Activated B cell treated with CpG ODN at 0.5 μM for 24 hours (primary cell): Measurements from ENCODE around the gene ITM2C. TPM values are rescaled to one million over a fixed set of nuclear protein-coding genes. Genes with fewer than 3 reads are reported as not detected.

Experiments used
- ATAC-seq: fragments of 200-7000 bp; cut with Tn5 transposase; one replicate; pipeline ENCODE4 v1.10.0; 2021; ENCODE audit warnings: low read depth, mild to moderate bottlenecking, moderate library complexity
- CTCF ChIA-PET: fragments of 350-600 bp; sonication (Branson Sonifier 250); formaldehyde crosslinking; loops from one replicate; lab custom pipeline; 2021; ENCODE audit warnings: antibody characterized with exemption; lab: Charles Lee
- POLR2A ChIA-PET: fragments of 350-600 bp; sonication (Branson Sonifier 250); formaldehyde crosslinking; loops from one replicate; lab custom pipeline; 2021; ENCODE audit warnings: antibody characterized with exemption; lab: Charles Lee
- DNase-seq: peaks from one replicate; pipeline ENCODE4 v3.0.0; 2022
- H3K27ac Mint-ChIP-seq: one replicate; pipeline ENCODE4 v1.8.0; 2020; ENCODE audit warnings: mixed read lengths
- H3K27me3 Mint-ChIP-seq: one replicate; pipeline ENCODE4 v1.8.0; 2021; ENCODE audit warnings: mixed read lengths
- H3K36me3 Mint-ChIP-seq: one replicate; pipeline ENCODE4 v1.8.0; 2021; ENCODE audit warnings: low read depth, mixed read lengths
- H3K4me1 Mint-ChIP-seq: one replicate; pipeline ENCODE4 v1.8.0; 2021; ENCODE audit warnings: mixed read lengths
- H3K4me3 Mint-ChIP-seq: one replicate; pipeline ENCODE4 v1.8.0; 2020; ENCODE audit warnings: mild to moderate bottlenecking, mixed read lengths
- H3K9me3 Mint-ChIP-seq: one replicate; pipeline ENCODE4 v1.8.0; 2020; ENCODE audit warnings: mixed read lengths
- CTCF ChIP-seq: fragments of 200-600 bp; IDR thresholded peaks from one replicate; pipeline ENCODE4 v1.8.0; 2022; ENCODE audit warnings: antibody characterized with exemption, mild to moderate bottlenecking
- intact Hi-C: fragments of 100-400 bp; cut with micrococcal nuclease; formaldehyde crosslinking; loops from one replicate; pipeline ENCODE4 v1.15.1; 2024
- total RNA-seq: library from RNA; stranded (reverse); gene quantifications from 2 replicates; pipeline ENCODE4 v1.2.3, GENCODE V29; 2022

Gene ITM2C
- total RNA-seq, 1 donor from 2014 or later: 102 TPM

GRCh38 chr2:230821261-230821990, 43.3 kb upstream of the ITM2C start:
- Mint-ChIP-seq H3K36me3 (peaks cover 50% of the 10 kb centered on the region), H3K4me3 (no peak overlapping the region), H3K9me3 (no peaks in the 10 kb centered on the region), H3K4me1 (peaks cover 5% of the 10 kb centered on the region), H3K27ac (no peak overlapping the region), H3K27me3 (peaks cover 12% of the 10 kb centered on the region)
- ChIA-PET CTCF (interaction anchor here (1.0 to 10.6 kb wide), 2 partner anchors 9 to 165 kb away, joined by 4 to 150 read pairs; no protein-coding TSS in a partner anchor), POLR2A (no interaction called here)
- DNase-seq: no peak
- no peak for ATAC-seq
- no peak for TF ChIP-seq CTCF
- intact Hi-C loops: no loop called here

- CTCF ChIA-PET: interaction anchor here (1.0 to 10.6 kb wide), 2 partner anchors 10 to 165 kb away, joined by 4 to 150 read pairs; no protein-coding TSS in a partner anchor
- peaks cover 44% of the 10 kb centered on the region for H3K36me3 Mint-ChIP-seq
- peaks cover 5% of the 10 kb centered on the region for H3K4me1 Mint-ChIP-seq
- peaks cover 19% of the 10 kb centered on the region for H3K27me3 Mint-ChIP-seq
- POLR2A ChIA-PET: no interaction called here
- TF ChIP-seq CTCF: no peak
- DNase-seq (no peak), ATAC-seq (no peak)
- no peaks in the 10 kb centered on the region for H3K9me3 Mint-ChIP-seq
- H3K27ac Mint-ChIP-seq: no peak overlapping the region
- intact Hi-C loops: no loop called here
- no peak overlapping the region for H3K4me3 Mint-ChIP-seq
Measured at GRCh38 chr2:230821991-230822520, 42.7 kb upstream of the ITM2C start.

GRCh38 chr2:230823264-230823964, 41.3 kb upstream of the ITM2C start:
- Mint-ChIP-seq H3K36me3 (peaks cover 31% of the 10 kb centered on the region), H3K27ac (no peak overlapping the region), H3K4me1 (peaks cover 7% of the 10 kb centered on the region), H3K27me3 (peaks cover 26% of the 10 kb centered on the region), H3K9me3 (no peaks in the 10 kb centered on the region), H3K4me3 (no peak overlapping the region)
- CTCF ChIA-PET: interaction anchor here (0.9 to 10.6 kb wide), 12 partner anchors 17 to 775 kb away, joined by 3 to 150 read pairs (median 4); no protein-coding TSS in a partner anchor
- intact Hi-C loops: no loop called here
- DNase-seq (no peak), ATAC-seq (no peak)
- POLR2A ChIA-PET: interaction anchor here (0.5 kb wide), 1 partner anchor 12 kb away, joined by 9 read pairs; no protein-coding TSS in a partner anchor
- TF ChIP-seq CTCF: no peak

- Mint-ChIP-seq H3K36me3 (peaks cover 22% of the 10 kb centered on the region), H3K27ac (peak overlapping the region; percentile 1), H3K4me1 (peaks cover 9% of the 10 kb centered on the region), H3K4me3 (peak overlapping the region; percentile 38), H3K9me3 (no peaks in the 10 kb centered on the region), H3K27me3 (peaks cover 29% of the 10 kb centered on the region)
- intact Hi-C loops: loop anchor here (1.0 kb wide), 4 partner anchors 24 to 229 kb away; no protein-coding TSS in a partner anchor
- ChIA-PET POLR2A (interaction anchor here (1.0 kb wide), 2 partner anchors 16 to 163 kb away, joined by 3 to 4 read pairs; no protein-coding TSS in a partner anchor), CTCF (interaction anchor here (0.6 to 10.6 kb wide), 33 partner anchors 8 to 776 kb away, joined by 3 to 150 read pairs (median 4); partner anchors contain the start of genes ITM2C and PSMD1)
- ATAC-seq (peak; percentile 77), DNase-seq (no peak)
- TF ChIP-seq CTCF: no peak
Measured at GRCh38 chr2:230824406-230824978, 40.2 kb upstream of the ITM2C start.
